22Rv1 (cell line): ENCODE results near the gene HDGFL1.

Experiments used
- CTCF ChIP-seq: fragments of 450-650 bp; IDR thresholded peaks from 2 replicates; pipeline ENCODE4 v1.5.1; 2017; ENCODE audit warnings: mild to moderate bottlenecking
- ZFX ChIP-seq: fragments of 450-650 bp; IDR thresholded peaks from 2 replicates; pipeline ENCODE4 v1.6.1; 2017; ENCODE audit warnings: antibody characterized with exemption, borderline replicate concordance

- TF ChIP-seq CTCF: no peak
- TF ChIP-seq ZFX: no peak
These were observed 38.9 kb upstream of the HDGFL1 start for GRCh38 chr6:22530506-22530905.
